H1 (cell line): Measurements from ENCODE around the gene PLCB3. TPM values are rescaled to one million over a fixed set of nuclear protein-coding genes. Genes with fewer than 3 reads are reported as not detected.

ENCODE experiments used
- CBX5 ChIP-seq: fragments of 300-800, 300-1000 bp; sonication (generic); IDR thresholded peaks from 2 replicates; pipeline ENCODE4 v1.7.1; 2016; ENCODE audit warnings: antibody characterized with exemption, low read length, low read depth
- polyA plus RNA-seq, 7 experiments: library from polyadenylated mRNA; depleted of rRNA in 3 of 7; stranded (reverse) in 5 of 7; unstranded in 2 of 7; fragments of >200 nt in 5 of 7; fragments of 200-250 nt in 2 of 7; gene quantifications; 1 replicate in 5 of 7; 2 replicates in 1 of 7; 4 replicates in 1 of 7; pipeline versions ENCODE4 v1.2.1 to v1.2.3, GENCODE V29; 2011 to 2013; ENCODE audit warnings: missing spikeins in 2 of 7, mixed read lengths in 2 of 7
- total RNA-seq: library from RNA; stranded (reverse); fragmentation: NEBNext Ultra II Directional; extraction: Animal tissue kit (Norgen Biotek cat#: 25700); gene quantifications from 2 replicates; pipeline ENCODE4 v1.2.1, GENCODE V29; 2021
- TF ChIP-seq, protein P1 (sequence below): IDR thresholded peaks from 2 replicates; pipeline ENCODE4 v1.6.1; 2011; ENCODE audit warnings: low read length, improper control_type of control experiment

The PLCB3 gene
- total and polyA plus RNA-seq, 2 of the 8 experiments (the other 6 are each of a cell fraction or from before 2014, with no cell fraction given) = 47.2 to 104 TPM

DNA sequence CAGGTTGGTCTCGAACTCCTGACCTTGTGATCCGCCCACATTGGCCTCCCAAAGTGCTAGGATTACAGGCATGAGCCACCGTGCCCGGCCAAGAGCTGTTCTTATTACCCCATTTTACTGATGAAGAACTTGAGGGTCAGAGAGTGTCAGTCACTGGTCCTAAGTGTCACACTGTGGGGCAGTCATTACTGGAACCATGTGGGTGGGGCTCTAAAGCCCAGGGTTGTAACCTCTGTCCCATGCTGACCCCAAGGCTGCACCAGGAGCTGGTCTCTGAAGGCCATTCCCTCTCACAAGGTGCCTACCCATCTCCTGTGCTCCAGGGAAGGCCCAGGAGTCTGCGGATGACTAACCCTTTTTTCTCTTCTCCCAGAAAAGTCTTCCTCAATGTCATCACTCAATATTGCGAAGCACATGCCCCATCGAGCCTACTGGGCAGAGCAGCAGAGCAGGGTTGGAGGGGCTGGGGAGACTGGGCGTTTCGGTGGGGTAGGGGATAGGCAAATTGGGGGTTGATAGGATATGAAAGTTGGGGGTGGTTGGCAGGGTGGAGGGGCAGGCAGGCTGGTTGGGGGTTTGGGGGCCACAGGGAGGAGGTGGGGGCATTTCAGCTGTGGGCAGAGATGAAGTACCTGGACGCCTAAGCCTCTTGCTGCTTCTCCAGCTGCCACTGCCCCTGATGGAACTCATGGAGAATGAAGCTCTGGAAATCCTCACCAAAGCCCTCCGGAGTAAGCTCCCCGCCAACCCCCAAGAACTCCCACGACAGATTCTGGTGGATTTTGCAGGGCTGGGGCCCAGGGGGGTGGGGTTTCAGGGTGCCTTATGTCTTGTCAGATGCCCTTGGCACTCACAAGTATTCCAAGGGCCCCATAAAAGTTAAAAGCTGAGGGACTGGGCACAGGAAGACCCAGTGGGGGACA, 52.0 kb downstream of the PLCB3 start (continued):
- no peak for TF ChIP-seq CBX5
- TF ChIP-seq, protein P1, sequence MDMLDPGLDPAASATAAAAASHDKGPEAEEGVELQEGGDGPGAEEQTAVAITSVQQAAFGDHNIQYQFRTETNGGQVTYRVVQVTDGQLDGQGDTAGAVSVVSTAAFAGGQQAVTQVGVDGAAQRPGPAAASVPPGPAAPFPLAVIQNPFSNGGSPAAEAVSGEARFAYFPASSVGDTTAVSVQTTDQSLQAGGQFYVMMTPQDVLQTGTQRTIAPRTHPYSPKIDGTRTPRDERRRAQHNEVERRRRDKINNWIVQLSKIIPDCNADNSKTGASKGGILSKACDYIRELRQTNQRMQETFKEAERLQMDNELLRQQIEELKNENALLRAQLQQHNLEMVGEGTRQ = no peak
